DOHH2 (cell line): ENCODE results near the gene DENND1B.
"Not testable (repeated sequence)": the region's sequence is repeated elsewhere in the genome, so short reads cannot be mapped to it uniquely, and the experiment has no call there.

Experiments
- H3F3A ChIP-seq: fragments of 200-600 bp; sonication (generic), shearing (Covaris generic); 2 replicates; pipeline ENCODE4 v1.6.0; 2016; ENCODE audit warnings: antibody characterized with exemption, mild to moderate bottlenecking; ENCODE audit not compliant: control insufficient read depth, insufficient read depth
- H3K27ac ChIP-seq: fragments of 200-600 bp; sonication (generic); 2 replicates; pipeline ENCODE4 v1.5.1; 2014; ENCODE audit warnings: low read depth, mild to moderate bottlenecking, low read length, moderate library complexity
- H3K27me3 ChIP-seq: fragments of 200-600 bp; sonication (generic); 2 replicates; pipeline ENCODE4 v1.6.1; 2014; ENCODE audit warnings: mild to moderate bottlenecking, low read length, mixed read lengths; ENCODE audit not compliant: control insufficient read depth
- H3K36me3 ChIP-seq: fragments of 200-600 bp; sonication (generic); 2 replicates; pipeline ENCODE4 v1.6.1; 2014; ENCODE audit warnings: mild to moderate bottlenecking, low read length, moderate library complexity, mixed read lengths; ENCODE audit not compliant: control insufficient read depth
- H3K4me1 ChIP-seq: fragments of 200-600 bp; sonication (generic); 2 replicates; pipeline ENCODE4 v1.6.1; 2014; ENCODE audit warnings: mild to moderate bottlenecking, low read length, mixed read lengths; ENCODE audit not compliant: control insufficient read depth
- H3K4me2 ChIP-seq: fragments of 200-600 bp; sonication (generic); 2 replicates; pipeline ENCODE4 v1.6.0; 2014; ENCODE audit warnings: mild to moderate bottlenecking, low read length, moderate library complexity
- H3K4me3 ChIP-seq: fragments of 200-600 bp; sonication (generic); 2 replicates; pipeline ENCODE4 v1.5.1; 2014; ENCODE audit warnings: mild to moderate bottlenecking, low read length, mixed read lengths
- H3K79me2 ChIP-seq: fragments of 200-600 bp; sonication (generic); 2 replicates; pipeline ENCODE4 v1.6.1; 2014; ENCODE audit warnings: mild to moderate bottlenecking, low read length, mixed read lengths; ENCODE audit not compliant: control insufficient read depth
- H3K9me2 ChIP-seq: fragments of 200-600 bp; sonication (generic); replicated peaks from 2 replicates; pipeline ENCODE4 v1.6.1; 2014; ENCODE audit warnings: mild to moderate bottlenecking, low read length, mixed read lengths; ENCODE audit not compliant: control insufficient read depth
- H3K9me3 ChIP-seq: fragments of 200-600 bp; sonication (generic); 2 replicates; pipeline ENCODE4 v1.6.1; 2014; ENCODE audit warnings: antibody characterized with exemption, low read length, mixed read lengths; ENCODE audit not compliant: control insufficient read depth, insufficient read depth
- H4K20me1 ChIP-seq: fragments of 200-600 bp; sonication (generic); 2 replicates; pipeline ENCODE4 v1.6.0; 2014; ENCODE audit warnings: low read depth, mild to moderate bottlenecking, antibody characterized with exemption, low read length, moderate library complexity; ENCODE audit not compliant: control insufficient read depth, insufficient read depth
- CTCF ChIP-seq: fragments of 200-600 bp; sonication (generic); IDR thresholded peaks from one replicate; pipeline ENCODE4 v1.5.1; 2014; ENCODE audit warnings: antibody characterized with exemption, mild to moderate bottlenecking, low read depth, low read length; ENCODE audit not compliant: poor library complexity, severe bottlenecking
- EZH2phosphoT487 ChIP-seq: fragments of 200-600 bp; sonication (generic); IDR thresholded peaks from 2 replicates; pipeline ENCODE4 v1.6.1; 2017; ENCODE audit warnings: borderline replicate concordance, mild to moderate bottlenecking, antibody characterized with exemption, low read length, moderate library complexity, mixed read lengths

Gene DENND1B

GRCh38 chr1:197715806-197716205, 59.5 kb downstream of the DENND1B start:
- Histone ChIP-seq H3K27ac (no peak overlapping the region), H3K36me3 (no peaks in the 10 kb centered on the region), H4K20me1 (no peaks in the 10 kb centered on the region), H3K4me2 (no peak overlapping the region), H3K27me3 (no peaks in the 10 kb centered on the region), H3F3A (no peaks in the 10 kb centered on the region), H3K4me1 (no peaks in the 10 kb centered on the region), H3K9me3 (no peaks in the 10 kb centered on the region), H3K9me2 (no peaks in the 10 kb centered on the region), H3K79me2 (no peaks in the 10 kb centered on the region), H3K4me3 (no peak overlapping the region)
- TF ChIP-seq CTCF, result no peak
- no peak for TF ChIP-seq EZH2phosphoT487

- TF ChIP-seq CTCF (no peak), EZH2phosphoT487 (no peak)
- H3K27ac ChIP-seq, result no peak overlapping the region
- no peaks in the 10 kb centered on the region for H3K36me3 ChIP-seq
Observed at GRCh38 chr1:197706601-197707000, 68.7 kb downstream of the DENND1B start.

GRCh38 chr1:197705941-197706340, 69.3 kb downstream of the DENND1B start:
- H3K36me3 ChIP-seq, result no peaks in the 10 kb centered on the region
- no peak overlapping the region for H3K27ac ChIP-seq
- TF ChIP-seq EZH2phosphoT487 (no peak), CTCF (no peak)
- no peaks in the 10 kb centered on the region for H4K20me1 ChIP-seq
- no peaks in the 10 kb centered on the region for H3K9me2 ChIP-seq
- H3K9me3 ChIP-seq, result no peaks in the 10 kb centered on the region; the same call in 1 of the 2 replicates
- H3F3A ChIP-seq, result no peaks in the 10 kb centered on the region
- no peaks in the 10 kb centered on the region for H3K27me3 ChIP-seq
- peaks cover 12% of the 10 kb centered on the region for H3K4me1 ChIP-seq
- H3K4me3 ChIP-seq, result no peak overlapping the region
- peaks cover 4% of the 10 kb centered on the region for H3K79me2 ChIP-seq
- no peak overlapping the region for H3K4me2 ChIP-seq

More at GRCh38 chr1:197706601-197707000, 68.7 kb downstream of the DENND1B start:
- H3K4me3 ChIP-seq, result no peak overlapping the region
- H3F3A ChIP-seq, result no peaks in the 10 kb centered on the region
- no peak overlapping the region for H3K4me2 ChIP-seq
- no peaks in the 10 kb centered on the region for H4K20me1 ChIP-seq
- H3K27me3 ChIP-seq, result no peaks in the 10 kb centered on the region
- H3K9me3 ChIP-seq, result no peaks in the 10 kb centered on the region; the same call in 1 of the 2 replicates
- H3K9me2 ChIP-seq, result no peaks in the 10 kb centered on the region
- peaks cover 12% of the 10 kb centered on the region for H3K4me1 ChIP-seq
- H3K79me2 ChIP-seq, result peaks cover 4% of the 10 kb centered on the region

- not testable (repeated sequence) for H3K79me2 ChIP-seq, H4K20me1 ChIP-seq, H3K9me2 ChIP-seq, H3K36me3 ChIP-seq, H3K9me3 ChIP-seq, H3F3A ChIP-seq, H3K27me3 ChIP-seq, H3K4me3 ChIP-seq, H3K4me1 ChIP-seq, H3K4me2 ChIP-seq, H3K27ac ChIP-seq
Observed at GRCh38 chr1:197700688-197701087, 74.6 kb downstream of the DENND1B start.
